Activated CD8-positive, alpha-beta memory T cell treated with anti-CD3 and anti-CD28 coated beads, Interleukin-2, amount 10 ng/mL, durations not matched to agents 7 days and 5 days (primary cell): ENCODE data around the gene AQP7. TPM values are rescaled to one million over a fixed set of nuclear protein-coding genes. Genes with fewer than 3 reads are reported as not detected.
"Not testable (repeated sequence)": the region's sequence is repeated elsewhere in the genome, so short reads cannot be mapped to it uniquely, and the experiment has no call there.

Experiments used
- ATAC-seq: fragments of 150-1000 bp; cut with Tn5 transposase; one replicate; pipeline ENCODE4 v1.10.0; 2021; ENCODE audit warnings: moderate library complexity
- CTCF ChIA-PET: fragments of 350-600 bp; sonication (Branson Sonifier 250); formaldehyde crosslinking; loops from one replicate; lab custom pipeline; 2021; ENCODE audit warnings: antibody characterized with exemption; lab: Charles Lee
- DNase-seq: peaks from one replicate; pipeline ENCODE4 v3.0.0-alpha.2; 2020
- H3K27ac Mint-ChIP-seq: one replicate; pipeline ENCODE4 v1.8.0; 2021; ENCODE audit warnings: mild to moderate bottlenecking, mixed read lengths
- H3K27me3 Mint-ChIP-seq: one replicate; pipeline ENCODE4 v1.8.0; 2021; ENCODE audit warnings: mixed read lengths
- H3K36me3 Mint-ChIP-seq: one replicate; pipeline ENCODE4 v1.8.0; 2021; ENCODE audit warnings: mild to moderate bottlenecking, mixed read lengths
- H3K4me1 Mint-ChIP-seq: one replicate; pipeline ENCODE4 v1.8.0; 2021; ENCODE audit warnings: mixed read lengths
- H3K4me3 Mint-ChIP-seq: one replicate; pipeline ENCODE4 v1.8.0; 2021; ENCODE audit warnings: mild to moderate bottlenecking, moderate library complexity, mixed read lengths
- H3K9me3 Mint-ChIP-seq: one replicate; pipeline ENCODE4 v1.8.0; 2022; ENCODE audit warnings: low read depth, mixed read lengths
- total RNA-seq, 2 experiments: library from RNA; stranded (reverse); gene quantifications; one replicate each; pipeline ENCODE4 v1.2.3, GENCODE V29; 2021

The AQP7 gene
- total RNA-seq, 2 experiments from 2014 or later: not detected

DNA sequence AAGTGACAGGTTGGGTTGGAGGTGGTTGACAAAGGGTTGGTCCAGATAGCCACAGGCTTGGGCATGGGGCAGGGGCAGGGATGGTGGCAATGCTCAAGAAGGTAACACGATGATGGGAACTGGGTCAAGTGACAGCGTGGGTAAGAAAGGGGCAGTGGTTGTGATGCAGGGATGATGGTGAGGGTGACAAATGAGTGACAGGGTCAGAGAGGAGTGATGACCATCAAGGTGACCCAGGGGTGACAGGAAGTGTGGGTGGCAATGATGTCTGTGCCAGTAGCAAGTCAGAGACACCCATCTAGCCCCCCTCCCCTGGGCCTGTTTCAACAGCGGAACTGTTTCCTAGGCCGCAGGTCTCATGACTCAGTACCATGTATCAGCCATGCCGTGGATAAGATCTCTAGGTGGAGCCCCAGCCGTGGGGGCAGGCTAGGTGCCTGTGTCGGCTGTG, 24.5 kb upstream of the AQP7 start:
- Mint-ChIP-seq H3K36me3 (no peaks in the 10 kb centered on the region), H3K9me3 (no peaks in the 10 kb centered on the region), H3K27me3 (no peaks in the 10 kb centered on the region), H3K4me3 (no peak overlapping the region), H3K27ac (no peak overlapping the region), H3K4me1 (peaks cover 2% of the 10 kb centered on the region)
- no peak for DNase-seq
- CTCF ChIA-PET: no interaction called here
- ATAC-seq: no peak

DNA sequence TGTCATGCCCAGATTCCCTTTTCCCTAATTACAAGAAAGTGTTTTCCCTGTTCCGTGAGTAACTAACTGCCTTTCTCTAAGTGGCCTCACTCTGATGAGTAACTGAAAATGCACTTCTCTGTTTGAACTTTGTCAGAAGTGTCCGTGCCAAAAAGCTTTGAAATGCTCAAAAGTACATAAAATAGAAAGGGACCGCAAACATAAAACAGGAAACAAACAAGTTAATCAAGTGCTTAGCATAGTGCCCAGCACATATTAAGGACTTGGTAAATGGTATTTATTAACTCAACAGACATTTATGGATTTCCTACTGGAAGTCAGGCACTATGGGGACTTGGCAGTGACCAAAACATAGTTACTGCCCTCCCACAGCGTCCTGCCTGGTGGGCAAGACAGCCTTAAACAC, 22.8 kb upstream of the AQP7 start:
- ATAC-seq (no peak), DNase-seq (no peak)
- no peaks in the 10 kb centered on the region for H3K27me3 Mint-ChIP-seq
- H3K27ac Mint-ChIP-seq: no peak overlapping the region
- CTCF ChIA-PET: interaction anchor here (1.0 kb wide), 1 partner anchor 9 kb away, joined by 3 read pairs; no protein-coding TSS in a partner anchor
- H3K9me3 Mint-ChIP-seq: no peaks in the 10 kb centered on the region
- peaks cover 3% of the 10 kb centered on the region for H3K4me1 Mint-ChIP-seq
- H3K4me3 Mint-ChIP-seq: no peak overlapping the region
- no peaks in the 10 kb centered on the region for H3K36me3 Mint-ChIP-seq

DNA sequence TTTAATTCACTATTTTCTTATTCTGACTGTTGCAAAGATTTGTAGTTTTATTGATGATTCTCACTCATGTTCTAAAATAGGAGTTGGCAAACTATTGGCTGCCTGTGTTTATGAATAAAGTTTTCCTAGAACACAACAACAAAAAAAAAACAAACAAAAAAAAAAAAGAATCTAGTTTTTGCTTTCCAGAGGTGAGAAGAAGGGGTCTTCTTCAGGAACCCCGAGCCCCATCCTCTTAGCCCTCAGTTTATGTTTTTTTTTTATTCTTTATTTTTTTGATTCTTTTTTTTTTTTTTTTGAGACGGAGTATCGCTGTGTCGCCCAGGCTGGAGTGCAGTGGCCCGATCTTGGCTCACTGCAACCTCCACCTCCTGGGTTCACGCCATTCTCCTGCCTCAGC, 22.1 kb upstream of the AQP7 start:
- H3K36me3 Mint-ChIP-seq, H3K4me3 Mint-ChIP-seq, H3K27me3 Mint-ChIP-seq, H3K9me3 Mint-ChIP-seq, DNase-seq, ATAC-seq, H3K4me1 Mint-ChIP-seq, H3K27ac Mint-ChIP-seq: not testable (repeated sequence)
- CTCF ChIA-PET: interaction anchor here (1.0 kb wide), 1 partner anchor 9 kb away, joined by 3 read pairs; no protein-coding TSS in a partner anchor

DNA sequence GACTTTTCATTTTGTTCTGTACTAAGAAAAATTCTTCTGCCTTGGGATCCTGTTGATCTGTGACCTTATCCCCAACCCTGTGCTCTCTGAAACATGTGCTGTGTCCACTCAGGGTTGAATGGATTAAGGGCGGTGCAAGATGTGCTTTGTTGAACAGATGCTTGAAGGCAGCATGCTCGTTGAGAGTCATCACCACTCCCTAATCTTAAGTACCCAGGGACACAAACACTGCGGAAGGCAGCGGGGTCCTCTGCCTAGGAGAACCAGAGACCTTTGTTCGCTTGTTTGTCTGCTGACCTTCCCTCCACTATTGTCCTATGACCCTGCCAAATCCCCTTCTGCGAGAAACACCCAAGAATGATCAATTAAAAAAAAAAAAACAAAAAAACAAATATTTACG, 21.7 kb upstream of the AQP7 start:
- H3K27ac Mint-ChIP-seq, H3K4me3 Mint-ChIP-seq, H3K9me3 Mint-ChIP-seq, CTCF ChIA-PET, H3K36me3 Mint-ChIP-seq, H3K27me3 Mint-ChIP-seq, ATAC-seq, H3K4me1 Mint-ChIP-seq, DNase-seq: not testable (repeated sequence)

DNA sequence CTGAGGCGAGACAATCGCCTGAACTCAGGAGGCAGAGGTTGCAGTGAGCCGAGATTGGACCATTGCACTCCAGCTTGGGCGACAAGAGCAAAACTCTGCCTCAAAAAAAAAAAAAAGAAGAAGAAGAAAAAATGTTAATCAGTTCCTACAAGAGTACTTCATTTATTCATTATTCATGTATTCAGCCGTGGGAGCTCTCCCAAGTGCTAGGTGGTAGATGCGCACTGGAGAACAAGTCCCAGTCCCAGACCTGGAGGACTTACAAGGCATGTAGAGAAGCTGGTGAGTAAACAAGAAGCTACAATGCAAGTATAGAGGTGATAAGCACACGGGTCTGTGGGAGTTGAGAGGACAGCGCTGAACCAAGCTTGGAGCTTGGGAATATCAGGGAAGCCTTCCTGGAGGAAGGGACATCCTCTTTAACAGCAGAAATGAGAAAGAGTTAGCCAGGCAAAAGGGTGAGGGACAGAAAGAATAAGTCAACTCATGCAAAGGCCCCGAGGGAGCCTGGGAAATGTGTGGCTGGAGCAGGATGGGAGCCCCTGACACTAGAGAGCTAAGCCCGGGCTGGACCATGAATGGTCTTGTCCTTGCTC, 17.4 kb upstream of the AQP7 start:
- Mint-ChIP-seq H3K9me3 (no peaks in the 10 kb centered on the region), H3K4me3 (no peak overlapping the region), H3K36me3 (no peaks in the 10 kb centered on the region), H3K27me3 (no peaks in the 10 kb centered on the region), H3K27ac (no peak overlapping the region), H3K4me1 (peaks cover 36% of the 10 kb centered on the region)
- CTCF ChIA-PET: interaction anchor here (0.9 to 1.2 kb wide), 3 partner anchors 30 to 54 kb away, joined by 3 to 4 read pairs (median 3); partner anchors contain the start of gene NOL6
- no peak for ATAC-seq
- DNase-seq: no peak

DNA sequence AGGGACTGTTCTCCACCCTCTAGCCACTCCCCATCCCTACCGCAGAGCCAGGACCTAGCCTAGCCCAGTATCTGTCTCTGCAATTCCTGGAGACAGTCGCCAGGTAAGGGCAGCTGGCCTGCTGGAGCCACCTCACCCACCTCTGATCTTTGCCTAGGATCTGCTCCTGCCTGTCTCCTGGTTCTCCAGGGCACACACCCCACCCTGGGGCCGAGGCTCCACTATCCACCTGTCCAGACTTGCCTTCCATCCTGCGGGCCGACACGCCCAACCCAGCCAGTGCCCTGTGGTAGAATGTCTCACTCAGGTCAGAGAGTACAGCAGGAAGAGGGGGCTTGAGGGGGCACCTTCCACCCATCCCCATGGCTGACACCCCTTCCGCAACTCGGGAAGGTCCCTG, 15.7 kb upstream of the AQP7 start:
- DNase-seq (no peak), ATAC-seq (no peak)
- peaks cover 42% of the 10 kb centered on the region for H3K4me1 Mint-ChIP-seq
- no peaks in the 10 kb centered on the region for H3K9me3 Mint-ChIP-seq
- CTCF ChIA-PET: interaction anchor here (0.6 to 11.2 kb wide), 5 partner anchors 27 to 55 kb away, joined by 3 to 135 read pairs (median 54); partner anchors contain the start of genes AQP3 and NOL6
- no peak overlapping the region for H3K4me3 Mint-ChIP-seq
- no peak overlapping the region for H3K27ac Mint-ChIP-seq
- H3K36me3 Mint-ChIP-seq: no peaks in the 10 kb centered on the region
- no peaks in the 10 kb centered on the region for H3K27me3 Mint-ChIP-seq

DNA sequence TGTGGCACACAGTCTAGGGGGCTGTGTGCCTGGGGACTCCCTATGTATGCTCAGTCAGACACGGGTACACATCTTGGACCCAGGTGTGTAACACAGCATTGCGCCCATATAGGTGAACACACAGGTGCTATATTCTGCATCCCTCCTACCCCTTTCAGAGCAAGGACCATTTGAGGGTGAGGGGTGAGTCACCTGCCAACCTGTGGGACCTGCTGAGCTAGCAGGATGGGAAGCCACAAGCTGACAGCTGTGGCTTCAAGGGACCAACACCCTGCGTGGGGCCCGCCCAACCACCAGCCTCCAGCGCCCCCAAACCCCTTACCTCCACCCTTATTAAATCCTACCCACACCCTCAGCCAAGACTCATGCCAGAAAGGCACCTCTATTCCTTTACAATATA, 14.6 kb upstream of the AQP7 start:
- H3K27ac Mint-ChIP-seq: peak overlapping the region; percentile 8
- H3K4me1 Mint-ChIP-seq: peaks cover 42% of the 10 kb centered on the region
- no peak for ATAC-seq
- H3K9me3 Mint-ChIP-seq: no peaks in the 10 kb centered on the region
- H3K4me3 Mint-ChIP-seq: no peak overlapping the region
- no peaks in the 10 kb centered on the region for H3K36me3 Mint-ChIP-seq
- peak; percentile 45 for DNase-seq
- H3K27me3 Mint-ChIP-seq: no peaks in the 10 kb centered on the region
- CTCF ChIA-PET: interaction anchor here (1.0 to 11.2 kb wide), 8 partner anchors 12 to 130 kb away, joined by 3 to 135 read pairs (median 19); partner anchors contain the start of genes AQP3, NFX1 and NOL6

DNA sequence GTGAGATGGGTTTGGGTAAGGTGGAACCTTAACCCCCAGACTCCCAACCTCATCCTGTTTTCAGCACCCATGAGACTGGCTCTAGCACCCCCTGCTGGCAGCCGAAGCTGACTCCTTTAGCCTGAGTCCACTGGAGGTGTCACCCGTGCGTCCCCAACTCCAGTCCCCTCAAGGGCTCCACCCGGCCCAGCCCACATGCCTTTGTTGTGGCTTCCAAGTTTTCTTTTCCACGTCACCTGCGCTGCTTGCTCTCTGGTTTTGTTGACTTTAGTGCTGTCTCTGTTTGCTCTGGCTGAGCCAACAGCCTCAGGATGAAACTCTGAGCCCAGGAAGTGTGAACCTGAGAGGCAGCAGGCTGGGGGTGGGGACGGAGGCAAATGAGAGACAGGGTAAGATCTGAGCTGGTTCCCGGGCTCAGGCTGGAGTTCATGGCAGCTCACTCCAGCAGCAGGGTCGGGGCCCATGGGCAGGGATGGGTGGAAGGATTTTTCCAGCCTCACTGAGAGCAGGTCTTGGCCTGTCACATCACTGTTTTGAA, 13.2 kb upstream of the AQP7 start:
- Mint-ChIP-seq H3K36me3 (no peaks in the 10 kb centered on the region), H3K27ac (peak overlapping the region; percentile 85), H3K27me3 (no peaks in the 10 kb centered on the region), H3K4me3 (no peak overlapping the region), H3K9me3 (no peaks in the 10 kb centered on the region), H3K4me1 (peaks cover 42% of the 10 kb centered on the region)
- DNase-seq (peak; percentile 93), ATAC-seq (peak; percentile 96)
- CTCF ChIA-PET: interaction anchor here (0.6 to 11.2 kb wide), 22 partner anchors 10 to 464 kb away, joined by 3 to 135 read pairs (median 6); partner anchors contain the start of genes AQP3 and NOL6

DNA sequence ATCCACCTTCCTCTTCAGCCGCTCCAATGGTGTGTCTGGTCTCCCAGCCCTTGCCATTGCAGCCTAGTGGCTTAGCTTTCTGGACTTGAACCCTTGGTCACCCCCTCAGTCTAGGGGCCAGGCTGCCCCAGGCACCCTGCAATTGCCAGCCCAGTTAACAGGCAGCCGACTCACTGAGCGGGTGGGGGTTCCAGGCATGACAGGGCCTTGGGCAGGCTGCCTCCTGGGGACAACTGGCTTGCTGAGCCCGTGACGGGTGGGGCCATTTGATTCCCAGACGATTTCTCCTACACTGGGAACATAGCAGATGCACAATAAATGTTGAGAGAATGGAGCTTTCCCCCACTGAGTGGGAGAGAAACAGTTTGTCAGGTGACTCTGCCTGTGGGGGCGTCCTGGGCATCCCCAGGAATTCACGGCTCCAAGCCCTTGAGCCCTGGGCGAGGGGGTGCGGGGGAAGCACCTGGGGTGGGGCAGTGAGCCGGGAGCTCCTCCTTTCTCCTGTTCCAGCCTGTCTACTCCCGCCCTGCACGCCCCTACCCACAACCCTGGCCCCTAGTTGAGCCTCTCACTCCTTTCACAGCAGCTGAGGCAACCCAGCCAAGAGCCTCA, 12.6 kb upstream of the AQP7 start:
- Mint-ChIP-seq H3K4me1 (peaks cover 39% of the 10 kb centered on the region), H3K4me3 (no peak overlapping the region), H3K27ac (peak overlapping the region; percentile 85), H3K36me3 (no peaks in the 10 kb centered on the region), H3K9me3 (no peaks in the 10 kb centered on the region), H3K27me3 (no peaks in the 10 kb centered on the region)
- ATAC-seq (no peak), DNase-seq (no peak)
- CTCF ChIA-PET: interaction anchor here (0.9 to 11.2 kb wide), 21 partner anchors 10 to 128 kb away, joined by 3 to 135 read pairs (median 7); partner anchors contain the start of genes AQP3 and NOL6

DNA sequence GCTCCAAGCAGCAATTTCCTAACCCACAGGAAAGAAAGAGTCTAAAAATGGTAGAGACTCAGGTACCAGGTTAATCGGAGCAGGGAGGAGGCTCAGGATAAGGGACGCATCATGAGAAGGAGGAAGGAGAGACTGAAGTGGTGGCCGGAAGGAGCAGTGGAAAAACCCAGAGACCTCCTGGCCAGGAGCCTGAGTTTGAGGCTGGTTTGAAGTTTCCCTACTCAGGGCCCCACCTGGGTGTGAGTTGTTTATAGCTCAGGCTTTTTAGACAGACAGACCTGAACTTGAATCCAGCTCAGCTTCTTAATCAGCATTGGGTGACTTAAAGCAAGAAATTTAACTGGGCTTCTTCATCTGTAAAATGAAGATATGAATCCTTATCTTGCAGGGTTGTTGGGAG, 11.9 kb upstream of the AQP7 start:
- ATAC-seq: no peak
- Mint-ChIP-seq H3K9me3 (no peaks in the 10 kb centered on the region), H3K36me3 (no peaks in the 10 kb centered on the region), H3K4me1 (peaks cover 39% of the 10 kb centered on the region), H3K4me3 (no peak overlapping the region), H3K27me3 (no peaks in the 10 kb centered on the region), H3K27ac (no peak overlapping the region)
- CTCF ChIA-PET: interaction anchor here (0.8 to 11.2 kb wide), 11 partner anchors 9 to 128 kb away, joined by 4 to 135 read pairs (median 17); partner anchors contain the start of genes AQP3 and NOL6
- DNase-seq: no peak

DNA sequence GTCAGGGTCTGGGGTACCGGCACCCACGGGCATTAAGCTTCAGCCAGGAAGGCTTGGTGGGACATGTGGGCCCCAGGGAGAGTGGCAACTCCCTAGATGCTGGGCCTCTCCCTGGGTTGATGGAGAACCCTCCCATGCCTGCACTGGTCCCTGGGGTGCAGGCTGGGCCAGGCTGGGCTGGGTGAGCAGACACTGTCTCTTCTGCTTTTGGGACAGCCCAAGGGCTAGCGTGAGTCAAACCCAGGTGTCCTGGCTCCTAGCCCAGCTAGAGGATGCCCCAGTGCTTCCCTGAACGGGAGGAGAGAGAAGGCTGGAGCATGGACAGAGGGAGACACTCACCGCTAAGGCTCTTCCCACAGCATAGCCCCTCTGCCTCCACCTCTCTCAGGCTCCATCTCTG, 5.7 kb upstream of the AQP7 start:
- Mint-ChIP-seq H3K36me3 (no peaks in the 10 kb centered on the region), H3K4me1 (no peaks in the 10 kb centered on the region), H3K4me3 (no peak overlapping the region), H3K27ac (no peak overlapping the region), H3K9me3 (no peaks in the 10 kb centered on the region), H3K27me3 (no peaks in the 10 kb centered on the region)
- ATAC-seq (no peak), DNase-seq (no peak)
- CTCF ChIA-PET: interaction anchor here (1.4 to 11.2 kb wide), 4 partner anchors 39 to 59 kb away, joined by 3 to 135 read pairs (median 5); partner anchors contain the start of gene AQP3

DNA sequence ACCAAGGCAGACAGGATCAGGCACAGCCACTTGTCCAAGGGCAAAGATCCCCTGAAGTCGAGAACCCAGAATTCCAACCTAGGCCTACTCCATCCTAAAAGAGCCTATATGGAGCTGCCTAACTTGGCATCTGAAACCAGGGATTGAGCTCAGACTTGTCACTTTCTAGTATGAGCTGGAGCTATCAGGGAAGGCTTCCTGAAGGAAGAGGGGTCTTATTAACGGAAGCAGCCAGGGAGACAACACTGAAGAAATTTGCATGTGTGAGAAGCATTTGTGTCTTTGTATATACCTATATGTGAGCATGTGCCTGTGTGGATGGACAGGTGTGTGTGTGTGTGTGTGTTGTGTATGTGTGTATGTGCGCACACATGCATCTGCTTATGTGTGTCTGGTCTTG, 4.7 kb upstream of the AQP7 start:
- H3K27ac Mint-ChIP-seq: no peak overlapping the region
- H3K4me1 Mint-ChIP-seq: no peaks in the 10 kb centered on the region
- no peak for DNase-seq
- H3K36me3 Mint-ChIP-seq: no peaks in the 10 kb centered on the region
- H3K4me3 Mint-ChIP-seq: no peak overlapping the region
- no peak for ATAC-seq
- CTCF ChIA-PET: interaction anchor here (1.4 to 1.8 kb wide), 2 partner anchors 40 to 60 kb away, joined by 3 to 7 read pairs; partner anchors contain the start of gene AQP3
- no peaks in the 10 kb centered on the region for H3K9me3 Mint-ChIP-seq
- H3K27me3 Mint-ChIP-seq: no peaks in the 10 kb centered on the region

DNA sequence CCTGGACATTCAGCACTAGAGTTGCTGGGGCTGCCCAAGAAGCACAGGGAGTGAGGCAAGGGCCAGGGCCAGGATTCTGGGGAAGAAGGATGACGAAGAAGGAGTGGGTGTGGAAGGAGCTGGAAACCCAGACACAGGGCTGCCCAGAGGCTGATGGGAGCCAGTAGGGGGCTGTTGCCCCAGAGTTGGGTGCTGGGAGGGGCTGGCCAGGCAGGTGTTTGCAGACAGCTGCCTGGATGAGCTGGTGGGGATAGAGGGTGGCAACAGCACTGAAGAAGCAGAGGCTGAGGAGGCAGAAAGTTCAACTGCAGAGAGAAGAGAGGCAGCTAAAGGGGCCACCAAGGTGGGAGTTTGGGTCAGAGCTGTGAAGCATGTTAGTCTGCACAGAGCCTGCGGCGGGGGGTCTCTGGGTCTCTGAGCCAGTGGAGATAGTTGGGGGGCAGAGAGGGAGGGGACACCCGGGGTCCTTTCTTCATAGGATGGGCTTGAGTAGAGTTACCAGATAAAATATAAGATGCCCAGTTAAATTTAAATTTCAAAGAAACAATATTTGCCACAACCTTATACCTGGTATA, 2.5 kb upstream of the AQP7 start:
- ATAC-seq: no peak
- Mint-ChIP-seq H3K9me3 (no peaks in the 10 kb centered on the region), H3K4me1 (no peaks in the 10 kb centered on the region), H3K36me3 (no peaks in the 10 kb centered on the region), H3K27ac (no peak overlapping the region), H3K4me3 (no peak overlapping the region), H3K27me3 (no peaks in the 10 kb centered on the region)
- CTCF ChIA-PET: interaction anchor here (0.7 to 4.5 kb wide), 7 partner anchors 9 to 97 kb away, joined by 3 to 78 read pairs (median 5); partner anchors contain the start of gene AQP3
- DNase-seq: no peak
